GM12873 (cell line): ENCODE measurements around the gene SLC34A1.

Experiments
- CTCF ChIP-seq: IDR thresholded peaks from 2 replicates; pipeline ENCODE4 v1.5.1; 2012; ENCODE audit warnings: low read depth, mild to moderate bottlenecking, moderate library complexity, low read length, control low read depth; ENCODE audit not compliant: insufficient read depth; ENCODE audit errors: missing control alignments

Gene SLC34A1

GRCh38 chr5:177447066-177447610 is 62.9 kb downstream of the SLC34A1 start:
- no peak for TF ChIP-seq CTCF

DNA sequence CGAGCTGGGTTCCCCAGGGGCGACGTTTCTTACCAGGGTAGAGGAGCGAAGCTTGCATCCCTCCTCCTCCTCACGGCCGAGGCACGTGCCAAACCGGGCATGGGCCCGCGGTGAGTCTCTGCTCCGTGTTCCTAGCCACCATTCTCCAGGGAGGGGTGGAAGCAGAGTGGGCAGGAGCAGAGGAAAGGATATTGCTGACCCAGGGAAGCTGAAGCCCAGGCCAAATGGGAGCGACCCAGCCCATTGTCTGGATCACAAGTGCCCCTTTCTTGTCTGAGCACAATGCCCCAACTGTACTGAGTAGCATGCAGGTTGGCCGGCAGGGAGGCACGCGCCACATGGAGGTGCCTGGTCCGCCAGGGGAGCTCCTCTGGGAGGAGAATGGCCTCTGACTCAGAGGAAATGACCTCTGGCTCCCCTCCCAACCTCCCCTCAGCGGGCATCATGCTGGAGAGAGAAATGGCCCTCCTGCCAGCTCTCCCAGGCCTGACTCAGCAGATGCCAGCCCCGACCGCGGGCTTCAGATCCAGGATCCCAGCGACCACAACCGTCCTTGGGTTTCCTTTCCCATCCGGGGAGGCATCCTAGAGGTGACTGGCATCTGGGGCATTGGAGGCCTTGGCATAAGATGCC is 63.5 kb downstream of the SLC34A1 start:
- TF ChIP-seq CTCF, result peak; percentile 1
